ENCODE data around the gene TNFAIP2. TPM values are rescaled to one million over a fixed set of nuclear protein-coding genes. Genes with fewer than 3 reads are reported as not detected.

TNFAIP2 gene
- total and polyA plus RNA-seq, 9 of the 15 experiments (the other 6 are each of a cell fraction or from before 2014, with no cell fraction given), result 22.6 to 68.6 (median 44.6) TPM

DNA sequence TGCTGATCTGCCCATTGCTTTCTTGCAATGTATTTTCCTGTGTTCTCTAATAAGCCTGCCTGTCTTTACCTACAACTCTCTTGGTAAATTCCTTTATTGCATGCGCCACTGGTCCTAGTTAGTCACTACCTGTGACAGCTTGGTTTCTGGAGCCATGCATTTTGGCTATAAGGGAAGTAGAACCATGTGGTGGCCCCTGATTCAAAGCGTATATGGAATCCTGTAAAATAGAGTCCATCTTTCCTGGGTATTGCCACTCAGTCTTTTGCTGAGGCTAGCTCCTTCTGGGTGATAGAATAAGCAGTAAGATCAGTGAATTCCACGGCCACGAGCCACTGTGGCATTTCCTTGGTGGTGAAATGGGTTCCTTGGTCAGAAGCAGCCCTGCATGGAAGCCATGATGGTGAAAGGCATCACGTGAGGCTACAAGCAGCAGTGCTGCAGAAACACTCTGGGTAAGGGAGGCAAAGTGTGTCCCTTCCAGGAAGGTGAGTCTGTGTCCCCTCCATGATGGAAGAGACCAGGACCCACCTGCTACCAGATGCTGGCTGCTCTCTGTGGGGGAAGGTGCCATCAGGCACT, 19.6 kb downstream of the TNFAIP2 start:
- Histone ChIP-seq H3K36me3 (ENCODE audit: control insufficient read depth, insufficient read depth, low read length) (no peaks in the 10 kb centered on the region), H2AFZ (ENCODE audit: low read depth, low read length) (peak overlapping the region; percentile 22; the same call in 1 of the 2 replicates), H3K9me1 (ENCODE audit: control insufficient read depth, insufficient read depth, low read length) (no peaks in the 10 kb centered on the region), H3K4me1 (replicated peaks in 1 of 2; ENCODE audit: control insufficient read depth in 2 of 2, insufficient read depth in 2 of 2, low read length in 2 of 2) (peaks cover 7 to 19% of the 10 kb centered on the region in 2 experiments; a peak in 4 of 5 replicates), H3K4me3 (no peak overlapping the region), H3K27me3 (ENCODE audit: control insufficient read depth in 2 of 2, insufficient read depth in 2 of 2, low read length in 2 of 2) (no peaks in the 10 kb centered on the region; a peak in 1 of 5 replicates), H3K4me2 (ENCODE audit: insufficient read depth, low read length) (no peak overlapping the region), H3K27ac (ENCODE audit: extremely low read depth, low read depth, low read length) (no peak overlapping the region), H3K9ac (ENCODE audit: insufficient read depth in 1 of 2, low read depth in 2 of 2, low read length in 2 of 2) (no peak overlapping the region), H3K9me3 (replicated peaks; ENCODE audit: control insufficient read depth, insufficient read depth, low read depth, low read length) (no peaks in the 10 kb centered on the region), H4K20me1 (replicated peaks; ENCODE audit: control insufficient read depth, insufficient read depth, low read length) (no peaks in the 10 kb centered on the region), H3K79me2 (ENCODE audit: control insufficient read depth, insufficient read depth, low read length) (no peaks in the 10 kb centered on the region)
- intact Hi-C loops (cut with micrococcal nuclease) (loop anchor here (1.0 kb wide), 1 partner anchor 149 kb away; no protein-coding TSS in a partner anchor), in situ Hi-C loops (cut with MboI) (no loop called here)
- FAIRE-seq (no peak), DNase-seq (ENCODE audit: extremely low read depth in 1 of 4, low spot score in 3 of 4) (no peak), ATAC-seq (no peak)
- ChIA-PET POLR2A (interaction anchor here (1.0 kb wide), 2 partner anchors 9 to 152 kb away, joined by 3 read pairs; no protein-coding TSS in a partner anchor), CTCF (ENCODE audit: low intra/inter-chr PET ratio) (interaction anchor here (1.0 to 2.3 kb wide), 3 partner anchors 20 to 150 kb away, joined by 3 to 11 read pairs (median 3); partner anchors contain the start of gene TNFAIP2)
- WGBS (ENCODE audit: insufficient coverage, low coverage, missing lambda C conversion rate), result 35% methylated on average over 5 of the region's 5 CpGs
- no TSS peak for BruUV-seq (replicated peaks)
- TF ChIP-seq ZBTB7A (IDR thresholded peaks at IDR 0.05; ENCODE audit: borderline replicate concordance, control insufficient read depth, low read depth, low read length), result no peak
- TF ChIP-seq, protein P1, sequence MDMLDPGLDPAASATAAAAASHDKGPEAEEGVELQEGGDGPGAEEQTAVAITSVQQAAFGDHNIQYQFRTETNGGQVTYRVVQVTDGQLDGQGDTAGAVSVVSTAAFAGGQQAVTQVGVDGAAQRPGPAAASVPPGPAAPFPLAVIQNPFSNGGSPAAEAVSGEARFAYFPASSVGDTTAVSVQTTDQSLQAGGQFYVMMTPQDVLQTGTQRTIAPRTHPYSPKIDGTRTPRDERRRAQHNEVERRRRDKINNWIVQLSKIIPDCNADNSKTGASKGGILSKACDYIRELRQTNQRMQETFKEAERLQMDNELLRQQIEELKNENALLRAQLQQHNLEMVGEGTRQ (CRISPR knock-in tag; IDR thresholded peaks at IDR 0.05), result peak; percentile 31; the same call in 1 of the 2 replicates

DNA sequence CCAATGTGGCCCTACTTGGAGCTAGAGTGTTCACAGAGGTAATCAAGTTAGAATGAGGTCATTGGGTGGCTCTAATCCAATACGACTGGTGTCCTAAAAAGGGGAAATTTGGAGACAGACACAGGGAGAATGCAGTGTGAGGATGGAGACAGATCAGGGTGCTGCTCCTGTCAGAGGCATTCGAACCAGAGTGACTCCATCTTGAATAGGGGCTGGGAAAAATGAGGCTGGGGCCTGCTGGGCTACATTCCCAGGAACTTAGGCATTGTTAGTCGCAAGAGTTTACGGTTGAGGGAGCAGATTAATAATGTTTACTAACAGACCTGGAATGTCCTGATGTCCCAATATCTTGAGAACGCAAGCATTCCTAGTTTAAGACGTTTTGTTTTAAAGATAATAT, 20.2 kb downstream of the TNFAIP2 start:
- POLR2A ChIA-PET, result no interaction called here
- DNase-seq (ENCODE audit: extremely low read depth in 1 of 4, low spot score in 3 of 4) (no peak), FAIRE-seq (no peak), ATAC-seq (no peak)
- Histone ChIP-seq H3K27ac (ENCODE audit: extremely low read depth, low read depth, low read length) (no peak overlapping the region), H3K9me3 (replicated peaks; ENCODE audit: control insufficient read depth, insufficient read depth, low read depth, low read length) (no peaks in the 10 kb centered on the region), H3K4me1 (replicated peaks in 1 of 2; ENCODE audit: control insufficient read depth in 2 of 2, insufficient read depth in 2 of 2, low read length in 2 of 2) (peaks cover 7 to 12% of the 10 kb centered on the region in 2 experiments; a peak in 4 of 5 replicates), H3K27me3 (ENCODE audit: control insufficient read depth in 2 of 2, insufficient read depth in 2 of 2, low read length in 2 of 2) (no peaks in the 10 kb centered on the region; a peak in 1 of 5 replicates), H2AFZ (ENCODE audit: low read depth, low read length) (no peak overlapping the region), H3K79me2 (ENCODE audit: control insufficient read depth, insufficient read depth, low read length) (no peaks in the 10 kb centered on the region), H4K20me1 (replicated peaks; ENCODE audit: control insufficient read depth, insufficient read depth, low read length) (no peaks in the 10 kb centered on the region), H3K9me1 (ENCODE audit: control insufficient read depth, insufficient read depth, low read length) (no peaks in the 10 kb centered on the region), H3K36me3 (ENCODE audit: control insufficient read depth, insufficient read depth, low read length) (no peaks in the 10 kb centered on the region), H3K4me3 (no peak overlapping the region), H3K9ac (ENCODE audit: insufficient read depth in 1 of 2, low read depth in 2 of 2, low read length in 2 of 2) (no peak overlapping the region), H3K4me2 (ENCODE audit: insufficient read depth, low read length) (no peak overlapping the region)
- intact Hi-C loops (cut with micrococcal nuclease), result no loop called here
- no TSS peak for BruUV-seq (replicated peaks)
- CTCF ChIA-PET (ENCODE audit: low intra/inter-chr PET ratio), result no interaction called here
- 40% methylated on average over 6 of the region's 6 CpGs for WGBS (ENCODE audit: insufficient coverage, low coverage, missing lambda C conversion rate)
- in situ Hi-C loops (cut with MboI), result no loop called here
- TF ChIP-seq ZNF436 (CRISPR knock-in tag; IDR thresholded peaks at IDR 0.05), result no peak
- TF ChIP-seq HEY1 (CRISPR knock-in tag; IDR thresholded peaks at IDR 0.05; ENCODE audit: borderline replicate concordance), result no peak
- TF ChIP-seq, protein P2, sequence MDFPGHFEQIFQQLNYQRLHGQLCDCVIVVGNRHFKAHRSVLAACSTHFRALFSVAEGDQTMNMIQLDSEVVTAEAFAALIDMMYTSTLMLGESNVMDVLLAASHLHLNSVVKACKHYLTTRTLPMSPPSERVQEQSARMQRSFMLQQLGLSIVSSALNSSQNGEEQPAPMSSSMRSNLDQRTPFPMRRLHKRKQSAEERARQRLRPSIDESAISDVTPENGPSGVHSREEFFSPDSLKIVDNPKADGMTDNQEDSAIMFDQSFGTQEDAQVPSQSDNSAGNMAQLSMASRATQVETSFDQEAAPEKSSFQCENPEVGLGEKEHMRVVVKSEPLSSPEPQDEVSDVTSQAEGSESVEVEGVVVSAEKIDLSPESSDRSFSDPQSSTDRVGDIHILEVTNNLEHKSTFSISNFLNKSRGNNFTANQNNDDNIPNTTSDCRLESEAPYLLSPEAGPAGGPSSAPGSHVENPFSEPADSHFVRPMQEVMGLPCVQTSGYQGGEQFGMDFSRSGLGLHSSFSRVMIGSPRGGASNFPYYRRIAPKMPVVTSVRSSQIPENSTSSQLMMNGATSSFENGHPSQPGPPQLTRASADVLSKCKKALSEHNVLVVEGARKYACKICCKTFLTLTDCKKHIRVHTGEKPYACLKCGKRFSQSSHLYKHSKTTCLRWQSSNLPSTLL (IDR thresholded peaks at IDR 0.05), result no peak
- TF ChIP-seq, protein P3, sequence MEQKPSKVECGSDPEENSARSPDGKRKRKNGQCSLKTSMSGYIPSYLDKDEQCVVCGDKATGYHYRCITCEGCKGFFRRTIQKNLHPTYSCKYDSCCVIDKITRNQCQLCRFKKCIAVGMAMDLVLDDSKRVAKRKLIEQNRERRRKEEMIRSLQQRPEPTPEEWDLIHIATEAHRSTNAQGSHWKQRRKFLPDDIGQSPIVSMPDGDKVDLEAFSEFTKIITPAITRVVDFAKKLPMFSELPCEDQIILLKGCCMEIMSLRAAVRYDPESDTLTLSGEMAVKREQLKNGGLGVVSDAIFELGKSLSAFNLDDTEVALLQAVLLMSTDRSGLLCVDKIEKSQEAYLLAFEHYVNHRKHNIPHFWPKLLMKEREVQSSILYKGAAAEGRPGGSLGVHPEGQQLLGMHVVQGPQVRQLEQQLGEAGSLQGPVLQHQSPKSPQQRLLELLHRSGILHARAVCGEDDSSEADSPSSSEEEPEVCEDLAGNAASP (IDR thresholded peaks at IDR 0.05), result no peak
- 0 out of 2 replicates have a peak, but pooled peaks have one; percentile 31 for TF ChIP-seq PTRF (tag; IDR thresholded peaks at IDR 0.05)
- TF ChIP-seq RFX5 (IDR thresholded peaks at IDR 0.05; ENCODE audit: low read depth, low read length), result no peak
- no peak for TF ChIP-seq PML (IDR thresholded peaks at IDR 0.05; ENCODE audit: low read length)
- TF ChIP-seq ASH1L (IDR thresholded peaks at IDR 0.05; ENCODE audit: borderline replicate concordance, low read depth, partially characterized antibody), result no peak

Data from K562 (cell line).